ENCODE results near the gene VPS33A. TPM values are rescaled to one million over a fixed set of nuclear protein-coding genes. Genes with fewer than 3 reads are reported as not detected.
"Not testable (repeated sequence)": the region's sequence is repeated elsewhere in the genome, so short reads cannot be mapped to it uniquely, and the experiment has no call there.

VPS33A gene
- total RNA-seq, 2 experiments from 2014 or later, result 21.1 to 29.0 TPM

- no peak overlapping the region for H3K4me3 ChIP-seq (ENCODE audit: low read depth, low read length, poor library complexity, severe bottlenecking)
- no peak for DNase-seq (ENCODE audit: low spot score)
- H3K4me1 ChIP-seq (ENCODE audit: insufficient read depth, low read length, poor library complexity, severe bottlenecking), result no peaks in the 10 kb centered on the region
- no peaks in the 10 kb centered on the region for H3K9me3 ChIP-seq (ENCODE audit: low read length)
- no peak overlapping the region for H3K27ac ChIP-seq (ENCODE audit: low read depth, low read length, poor library complexity, severe bottlenecking)
- peaks cover 6% of the 10 kb centered on the region; the same call in 1 of the 2 replicates for H3K36me3 ChIP-seq (ENCODE audit: insufficient read depth, low read length)
- H4K20me1 ChIP-seq (ENCODE audit: insufficient read depth, low read length), result no peaks in the 10 kb centered on the region
- BruUV-seq (replicated peaks), result no TSS peak
- H2AFZ ChIP-seq (ENCODE audit: low read length), result no peak overlapping the region
- H3K9me2 ChIP-seq (ENCODE audit: insufficient read depth, low read length), result no peaks in the 10 kb centered on the region
- ChIA-PET POLR2A (interaction anchor here (0.6 kb wide), 1 partner anchor 14 kb away, joined by 3 read pairs; no protein-coding TSS in a partner anchor), CTCF (ENCODE audit: unreplicated experiment) (no interaction called here)
- H3K4me2 ChIP-seq (ENCODE audit: low read length), result no peak overlapping the region
- intact Hi-C loops (cut with micrococcal nuclease; ENCODE audit: unreplicated experiment), result no loop called here
- TF ChIP-seq EZH2phosphoT487 (IDR thresholded peaks at IDR 0.05; ENCODE audit: borderline replicate concordance, low read depth, low read length), result no peak
- TF ChIP-seq, protein P1, sequence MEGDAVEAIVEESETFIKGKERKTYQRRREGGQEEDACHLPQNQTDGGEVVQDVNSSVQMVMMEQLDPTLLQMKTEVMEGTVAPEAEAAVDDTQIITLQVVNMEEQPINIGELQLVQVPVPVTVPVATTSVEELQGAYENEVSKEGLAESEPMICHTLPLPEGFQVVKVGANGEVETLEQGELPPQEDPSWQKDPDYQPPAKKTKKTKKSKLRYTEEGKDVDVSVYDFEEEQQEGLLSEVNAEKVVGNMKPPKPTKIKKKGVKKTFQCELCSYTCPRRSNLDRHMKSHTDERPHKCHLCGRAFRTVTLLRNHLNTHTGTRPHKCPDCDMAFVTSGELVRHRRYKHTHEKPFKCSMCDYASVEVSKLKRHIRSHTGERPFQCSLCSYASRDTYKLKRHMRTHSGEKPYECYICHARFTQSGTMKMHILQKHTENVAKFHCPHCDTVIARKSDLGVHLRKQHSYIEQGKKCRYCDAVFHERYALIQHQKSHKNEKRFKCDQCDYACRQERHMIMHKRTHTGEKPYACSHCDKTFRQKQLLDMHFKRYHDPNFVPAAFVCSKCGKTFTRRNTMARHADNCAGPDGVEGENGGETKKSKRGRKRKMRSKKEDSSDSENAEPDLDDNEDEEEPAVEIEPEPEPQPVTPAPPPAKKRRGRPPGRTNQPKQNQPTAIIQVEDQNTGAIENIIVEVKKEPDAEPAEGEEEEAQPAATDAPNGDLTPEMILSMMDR (conservative IDR thresholded peaks at IDR 0.05; ENCODE audit: low read length), result no peak
- no peaks in the 10 kb centered on the region for H3K79me2 ChIP-seq (ENCODE audit: insufficient read depth, low read depth, low read length)
Measured at GRCh38 chr12:122275459-122275858, 9.2 kb upstream of the VPS33A start.

DNA sequence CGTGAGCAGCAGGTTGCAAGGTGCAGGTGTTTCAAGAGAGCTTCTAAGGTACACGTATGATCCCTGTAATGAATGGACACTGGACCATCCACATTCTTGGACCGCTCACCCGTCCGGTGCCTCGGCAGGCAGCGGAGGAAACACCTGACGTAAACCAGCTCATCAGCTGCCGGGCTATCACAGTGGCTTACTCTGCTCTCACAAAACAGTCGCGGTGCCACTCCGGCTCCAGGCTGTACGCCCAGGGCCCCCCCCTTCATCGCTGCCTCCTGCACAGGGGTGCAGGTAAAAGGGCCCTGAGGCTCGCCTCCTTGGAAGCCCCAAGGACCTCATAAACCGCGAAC is 436 bp downstream of the VPS33A start:
- peak overlapping the region; percentile 93 for H3K4me3 ChIP-seq (ENCODE audit: low read depth, low read length, poor library complexity, severe bottlenecking)
- intact Hi-C loops (cut with micrococcal nuclease; ENCODE audit: unreplicated experiment), result no loop called here
- ChIA-PET POLR2A (no interaction called here), CTCF (ENCODE audit: unreplicated experiment) (no interaction called here)
- no peaks in the 10 kb centered on the region for H4K20me1 ChIP-seq (ENCODE audit: insufficient read depth, low read length)
- peaks cover 25% of the 10 kb centered on the region; the same call in 1 of the 2 replicates for H3K36me3 ChIP-seq (ENCODE audit: insufficient read depth, low read length)
- H3K4me1 ChIP-seq (ENCODE audit: insufficient read depth, low read length, poor library complexity, severe bottlenecking), result peaks cover 17% of the 10 kb centered on the region
- peak overlapping the region; percentile 80 for H3K27ac ChIP-seq (ENCODE audit: low read depth, low read length, poor library complexity, severe bottlenecking)
- H2AFZ ChIP-seq (ENCODE audit: low read length), result peak overlapping the region; percentile 93
- H3K9me2 ChIP-seq (ENCODE audit: insufficient read depth, low read length), result no peaks in the 10 kb centered on the region
- no peaks in the 10 kb centered on the region for H3K9me3 ChIP-seq (ENCODE audit: low read length)
- DNase-seq (ENCODE audit: low spot score), result peak; percentile 51
- peak overlapping the region; percentile 98 for H3K4me2 ChIP-seq (ENCODE audit: low read length)
- no peak for TF ChIP-seq EZH2phosphoT487 (IDR thresholded peaks at IDR 0.05; ENCODE audit: borderline replicate concordance, low read depth, low read length)
- TF ChIP-seq, protein P1 (conservative IDR thresholded peaks at IDR 0.05; ENCODE audit: low read length), result no peak
- H3K79me2 ChIP-seq (ENCODE audit: insufficient read depth, low read depth, low read length), result peaks cover 19% of the 10 kb centered on the region; the same call in 1 of the 2 replicates
- TSS peak; percentile 76 for BruUV-seq (replicated peaks)

GRCh38 chr12:122265476-122265875 is 818 bp downstream of the VPS33A start:
- peak overlapping the region; percentile 93 for H2AFZ ChIP-seq (ENCODE audit: low read length)
- BruUV-seq (replicated peaks), result no TSS peak
- intact Hi-C loops (cut with micrococcal nuclease; ENCODE audit: unreplicated experiment), result no loop called here
- H3K9me2 ChIP-seq (ENCODE audit: insufficient read depth, low read length), result no peaks in the 10 kb centered on the region
- peaks cover 19% of the 10 kb centered on the region; the same call in 1 of the 2 replicates for H3K79me2 ChIP-seq (ENCODE audit: insufficient read depth, low read depth, low read length)
- ChIA-PET CTCF (ENCODE audit: unreplicated experiment) (no interaction called here), POLR2A (interaction anchor here (0.7 kb wide), 1 partner anchor 1202 kb away, joined by 5 read pairs; no protein-coding TSS in a partner anchor)
- no peaks in the 10 kb centered on the region for H4K20me1 ChIP-seq (ENCODE audit: insufficient read depth, low read length)
- H3K36me3 ChIP-seq (ENCODE audit: insufficient read depth, low read length), result peaks cover 29% of the 10 kb centered on the region; the same call in 1 of the 2 replicates
- peak; percentile 12 for DNase-seq (ENCODE audit: low spot score)
- peak overlapping the region; percentile 93 for H3K4me3 ChIP-seq (ENCODE audit: low read depth, low read length, poor library complexity, severe bottlenecking)
- no peaks in the 10 kb centered on the region for H3K9me3 ChIP-seq (ENCODE audit: low read length)
- H3K27ac ChIP-seq (ENCODE audit: low read depth, low read length, poor library complexity, severe bottlenecking), result peak overlapping the region; percentile 80
- peak overlapping the region; percentile 98 for H3K4me2 ChIP-seq (ENCODE audit: low read length)
- TF ChIP-seq EZH2phosphoT487 (IDR thresholded peaks at IDR 0.05; ENCODE audit: borderline replicate concordance, low read depth, low read length), result no peak
- TF ChIP-seq, protein P1 (conservative IDR thresholded peaks at IDR 0.05; ENCODE audit: low read length), result no peak; the same call in 1 of the 2 replicates
- H3K4me1 ChIP-seq (ENCODE audit: insufficient read depth, low read length, poor library complexity, severe bottlenecking), result peaks cover 17% of the 10 kb centered on the region

- H3K9me3 ChIP-seq (ENCODE audit: low read length); intact Hi-C loops (cut with micrococcal nuclease; ENCODE audit: unreplicated experiment); H3K4me2 ChIP-seq (ENCODE audit: low read length); H3K27ac ChIP-seq (ENCODE audit: low read depth, low read length, poor library complexity, severe bottlenecking); H2AFZ ChIP-seq (ENCODE audit: low read length); H3K4me3 ChIP-seq (ENCODE audit: low read depth, low read length, poor library complexity, severe bottlenecking); BruUV-seq (replicated peaks); CTCF ChIA-PET (ENCODE audit: unreplicated experiment); DNase-seq (ENCODE audit: low spot score); H4K20me1 ChIP-seq (ENCODE audit: insufficient read depth, low read length); H3K9me2 ChIP-seq (ENCODE audit: insufficient read depth, low read length): not testable (repeated sequence)
- POLR2A ChIA-PET, result interaction anchor here (1.1 kb wide), 1 partner anchor 10 kb away, joined by 4 read pairs; no protein-coding TSS in a partner anchor
- Histone ChIP-seq H3K79me2 (ENCODE audit: insufficient read depth, low read depth, low read length) (peaks cover 13% of the 10 kb centered on the region; the same call in 1 of the 2 replicates), H3K4me1 (ENCODE audit: insufficient read depth, low read length, poor library complexity, severe bottlenecking) (peaks cover 11% of the 10 kb centered on the region), H3K36me3 (ENCODE audit: insufficient read depth, low read length) (peaks cover 67% of the 10 kb centered on the region)
Measured at GRCh38 chr12:122260735-122261134, 5.6 kb downstream of the VPS33A start.
